OCI-LY7 (cell line): ENCODE results near the gene PRKCA. TPM values are rescaled to one million over a fixed set of nuclear protein-coding genes. Genes with fewer than 3 reads are reported as not detected.

Source experiments
- BruUV-seq: library from RNA; stranded (reverse); fragments of 400-500 nt; replicated peaks from 2 replicates; lab custom pipeline; 2021; lab: Mats Ljungman, UMichigan
- CTCF ChIA-PET: fragments of 300-600 bp; sonication (Branson Sonifier 250); formaldehyde crosslinking; loops from one replicate; lab custom pipeline; 2022; ENCODE audit warnings: antibody characterized with exemption; ENCODE audit not compliant: unreplicated experiment; lab: Charles Lee
- POLR2A ChIA-PET: fragments of 300-600 bp; sonication (Branson Sonifier 250); formaldehyde crosslinking; loops from one replicate; lab custom pipeline; 2022; ENCODE audit warnings: antibody characterized with exemption; lab: Charles Lee
- DNase-seq: peaks from one replicate; pipeline ENCODE4 v3.0.0-alpha.2; 2015; ENCODE audit warnings: low spot score
- H2AFZ ChIP-seq: fragments of 200-600 bp; sonication (generic), shearing (Covaris generic); 2 replicates; pipeline ENCODE4 v1.6.1; 2014; ENCODE audit warnings: mild to moderate bottlenecking, antibody characterized with exemption, low read length, moderate library complexity
- H3K27ac ChIP-seq: fragments of 200-600 bp; sonication (generic); 2 replicates; pipeline ENCODE4 v1.5.1; 2014; ENCODE audit warnings: mixed run types, low read depth, mild to moderate bottlenecking, moderate library complexity, low read length, inconsistent platforms; ENCODE audit not compliant: poor library complexity, severe bottlenecking
- H3K36me3 ChIP-seq: fragments of 200-600 bp; sonication (generic); 2 replicates; pipeline ENCODE4 v1.6.1; 2014; ENCODE audit warnings: mild to moderate bottlenecking, antibody characterized with exemption, low read length, moderate library complexity, mixed read lengths; ENCODE audit not compliant: insufficient read depth
- H3K4me1 ChIP-seq: fragments of 200-600 bp; sonication (generic); 2 replicates; pipeline ENCODE4 v1.5.1; 2014; ENCODE audit warnings: mild to moderate bottlenecking, low read length; ENCODE audit not compliant: insufficient read depth, poor library complexity, severe bottlenecking
- H3K4me2 ChIP-seq: fragments of 200-600 bp; sonication (generic); 2 replicates; pipeline ENCODE4 v1.6.1; 2014; ENCODE audit warnings: mild to moderate bottlenecking, low read length
- H3K4me3 ChIP-seq: fragments of 200-600 bp; sonication (generic); 2 replicates; pipeline ENCODE4 v1.5.1; 2014; ENCODE audit warnings: mild to moderate bottlenecking, low read depth, low read length; ENCODE audit not compliant: poor library complexity, severe bottlenecking
- H3K79me2 ChIP-seq: fragments of 200-600 bp; sonication (generic); 2 replicates; pipeline ENCODE4 v1.6.1; 2016; ENCODE audit warnings: low read depth, mild to moderate bottlenecking, low read length, moderate library complexity, mixed read lengths; ENCODE audit not compliant: insufficient read depth
- H3K9me2 ChIP-seq: fragments of 200-600 bp; sonication (generic); 2 replicates; pipeline ENCODE4 v1.6.1; 2016; ENCODE audit warnings: mild to moderate bottlenecking, low read length, mixed read lengths; ENCODE audit not compliant: insufficient read depth
- H3K9me3 ChIP-seq: fragments of 200-600 bp; sonication (generic); 2 replicates; pipeline ENCODE4 v1.6.1; 2014; ENCODE audit warnings: mild to moderate bottlenecking, mixed run types, low read length, mixed read lengths
- H4K20me1 ChIP-seq: fragments of 200-600 bp; sonication (generic); 2 replicates; pipeline ENCODE4 v1.6.1; 2014; ENCODE audit warnings: mild to moderate bottlenecking, antibody characterized with exemption, low read length, moderate library complexity, mixed read lengths; ENCODE audit not compliant: insufficient read depth
- CTCF ChIP-seq: fragments of 200-600 bp; sonication (generic); conservative IDR thresholded peaks from 2 replicates; pipeline ENCODE4 v1.5.1; 2014; ENCODE audit warnings: mild to moderate bottlenecking, antibody characterized with exemption, low read length, moderate library complexity, mixed read lengths
- EZH2phosphoT487 ChIP-seq: fragments of 200-600 bp; sonication (generic); IDR thresholded peaks from 2 replicates; pipeline ENCODE4 v1.6.1; 2018; ENCODE audit warnings: low read depth, borderline replicate concordance, mild to moderate bottlenecking, mixed run types, antibody characterized with exemption, low read length, moderate library complexity, mixed read lengths
- intact Hi-C: fragments of 100-400 bp; cut with micrococcal nuclease; formaldehyde crosslinking; loops from one replicate; pipeline ENCODE4 v1.10.0; 2022; ENCODE audit not compliant: unreplicated experiment
- total RNA-seq, 2 experiments: library from RNA; depleted of rRNA in 1 of 2; stranded (reverse); fragments of >200 nt in 1 of 2; shearing (Covaris generic) in 1 of 2; gene quantifications; 2 replicates each; pipeline ENCODE4 v1.2.3, GENCODE V29; 2014 to 2022

The PRKCA gene
- total RNA-seq, 2 experiments from 2014 or later, result 6.6 to 32.1 TPM

- H3K27ac ChIP-seq, result no peak overlapping the region
- POLR2A ChIA-PET, result no interaction called here
- no TSS peak for BruUV-seq
These were observed 75.9 kb downstream of the PRKCA start for GRCh38 chr17:66378296-66378695.

GRCh38 chr17:66379544-66379943 is 77.1 kb downstream of the PRKCA start:
- Histone ChIP-seq H3K4me2 (no peak overlapping the region), H3K4me3 (no peak overlapping the region), H4K20me1 (no peaks in the 10 kb centered on the region), H3K9me3 (no peaks in the 10 kb centered on the region), H3K9me2 (no peaks in the 10 kb centered on the region), H2AFZ (no peak overlapping the region), H3K36me3 (no peaks in the 10 kb centered on the region), H3K79me2 (no peaks in the 10 kb centered on the region), H3K4me1 (no peaks in the 10 kb centered on the region), H3K27ac (no peak overlapping the region)
- ChIA-PET CTCF (no interaction called here), POLR2A (interaction anchor here (0.7 kb wide), 1 partner anchor 42 kb away, joined by 3 read pairs; no protein-coding TSS in a partner anchor)
- no TSS peak for BruUV-seq
- TF ChIP-seq CTCF (no peak), EZH2phosphoT487 (no peak)
- no peak for DNase-seq
- intact Hi-C loops, result no loop called here

More at GRCh38 chr17:66378296-66378695, 75.9 kb downstream of the PRKCA start:
- DNase-seq, result no peak
- Histone ChIP-seq H3K4me3 (no peak overlapping the region), H3K9me3 (no peaks in the 10 kb centered on the region), H2AFZ (no peak overlapping the region), H3K4me2 (no peak overlapping the region), H3K79me2 (no peaks in the 10 kb centered on the region), H3K9me2 (no peaks in the 10 kb centered on the region), H3K36me3 (no peaks in the 10 kb centered on the region), H3K4me1 (no peaks in the 10 kb centered on the region), H4K20me1 (no peaks in the 10 kb centered on the region)
- no peak for TF ChIP-seq EZH2phosphoT487
- no peak for TF ChIP-seq CTCF
- intact Hi-C loops, result no loop called here
- CTCF ChIA-PET, result no interaction called here

DNA sequence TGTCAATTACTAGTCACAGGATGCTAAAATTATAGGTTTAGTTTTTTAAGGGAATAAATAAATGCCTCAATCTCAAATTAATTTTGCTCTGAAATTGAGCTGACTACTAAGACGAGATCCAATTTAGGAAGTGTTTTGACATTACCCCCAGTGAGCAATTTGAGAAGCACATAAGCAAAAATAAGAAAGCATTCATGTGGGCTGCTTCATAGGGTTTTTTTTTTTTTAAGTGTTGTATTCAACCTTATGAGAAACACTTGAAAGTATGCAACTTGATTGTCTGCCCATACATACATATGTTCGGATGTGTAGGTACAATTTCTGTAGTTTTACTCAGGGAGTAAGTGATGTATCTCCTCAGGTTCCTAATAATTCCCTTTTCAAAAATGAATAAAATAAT is 77.6 kb downstream of the PRKCA start:
- intact Hi-C loops, result no loop called here
- no peak for DNase-seq
- Histone ChIP-seq H3K79me2 (no peaks in the 10 kb centered on the region), H3K9me2 (no peaks in the 10 kb centered on the region), H3K4me2 (no peak overlapping the region), H2AFZ (no peak overlapping the region), H3K4me1 (no peaks in the 10 kb centered on the region), H3K9me3 (no peaks in the 10 kb centered on the region), H3K4me3 (no peak overlapping the region), H4K20me1 (no peaks in the 10 kb centered on the region), H3K36me3 (no peaks in the 10 kb centered on the region), H3K27ac (no peak overlapping the region)
- no TSS peak for BruUV-seq
- CTCF ChIA-PET, result no interaction called here
- POLR2A ChIA-PET, result interaction anchor here (0.7 kb wide), 1 partner anchor 42 kb away, joined by 3 read pairs; no protein-coding TSS in a partner anchor
- no peak for TF ChIP-seq CTCF
- TF ChIP-seq EZH2phosphoT487, result no peak
